ENCODE results near the gene RBP3.

RBP3 gene

GRCh38 chr10:47401210-47401609 is 53.0 kb downstream of the RBP3 start:
- DNase-seq (ENCODE audit: low read depth in 2 of 2), result no peak

DNA sequence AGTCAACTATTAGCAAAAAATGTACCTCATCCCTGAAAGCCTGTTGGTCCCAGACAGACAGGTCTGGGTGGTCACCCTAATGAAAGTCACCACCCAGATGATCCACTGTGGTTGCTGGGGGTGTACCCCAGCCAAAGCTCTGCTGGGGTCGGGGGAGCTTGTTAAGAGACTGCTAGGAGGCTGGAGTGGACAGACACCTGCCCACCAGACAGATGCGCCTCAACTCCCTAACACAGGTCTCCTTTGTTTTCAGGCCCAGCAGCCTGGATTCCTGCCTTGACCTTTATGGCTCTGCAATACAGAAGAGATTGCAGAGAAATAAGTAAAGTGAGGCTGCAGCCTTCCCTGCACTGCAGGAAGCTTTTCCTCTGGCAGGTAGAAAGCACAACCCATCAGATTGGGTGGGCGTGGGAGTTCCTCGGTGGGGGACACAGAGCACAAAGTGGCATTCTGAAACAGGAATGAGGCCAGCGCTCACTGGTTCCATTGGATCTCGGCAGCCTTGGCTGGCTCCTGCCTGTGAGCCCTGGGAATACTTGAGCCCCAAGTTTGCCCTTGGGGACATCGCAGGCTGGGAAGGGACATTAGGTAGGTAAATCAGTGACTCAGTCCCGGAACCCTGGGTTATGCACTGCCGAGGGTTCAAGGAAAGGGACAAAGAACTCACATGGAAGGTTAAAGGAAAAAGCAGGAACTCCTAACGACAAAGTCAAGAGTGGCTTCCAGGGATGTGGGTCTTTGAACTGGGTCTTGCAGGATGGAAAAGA is 53.9 kb downstream of the RBP3 start:
- no peak for DNase-seq (ENCODE audit: low read depth in 2 of 2)

GRCh38 chr10:47402641-47403301 is 54.6 kb downstream of the RBP3 start:
- DNase-seq (ENCODE audit: low read depth in 2 of 2), result no peak

DNA sequence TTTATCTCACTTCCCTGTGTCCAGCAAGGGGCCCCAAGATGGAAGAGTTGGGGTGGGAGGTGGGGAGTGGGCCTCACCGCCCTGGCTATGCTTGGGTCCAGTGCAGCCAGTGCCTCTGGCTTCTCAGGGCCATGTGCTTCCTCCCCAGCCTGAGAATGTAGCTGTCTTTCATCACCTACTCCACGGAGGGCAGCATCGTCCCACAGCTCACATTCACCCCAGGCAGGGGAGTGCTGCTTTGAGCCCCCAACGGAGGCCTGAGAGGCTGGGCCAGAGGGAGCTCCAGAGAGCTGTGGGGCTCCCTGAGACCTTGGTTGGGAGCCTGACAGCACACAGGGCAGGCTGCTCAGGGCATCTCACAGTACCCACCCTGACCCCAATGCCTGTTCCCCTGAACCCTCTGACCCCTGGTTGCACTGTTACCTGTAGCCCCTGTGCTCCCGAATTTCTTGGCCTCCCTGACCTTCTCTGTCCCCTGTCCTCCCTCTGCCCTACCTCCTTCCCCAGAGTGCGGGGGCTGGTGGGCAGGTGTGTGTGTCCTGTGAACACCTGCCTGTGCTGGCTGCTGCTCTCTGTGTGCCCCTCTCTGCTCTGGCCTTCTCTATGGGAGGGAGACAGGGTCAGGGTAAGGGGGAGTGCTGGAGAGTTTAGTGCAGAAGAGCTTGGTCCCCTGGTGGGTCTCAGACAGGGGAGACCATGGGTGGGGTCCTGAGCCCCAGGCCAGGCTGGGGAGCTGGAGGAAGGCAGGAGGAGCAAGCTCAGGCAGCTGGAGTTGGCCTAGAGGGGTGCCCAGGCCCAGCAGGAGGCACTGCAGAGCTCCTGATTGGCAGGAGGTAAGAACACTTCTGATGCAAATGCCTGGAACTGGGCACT is 55.5 kb downstream of the RBP3 start:
- no peak for DNase-seq (ENCODE audit: low read depth in 2 of 2)

DNA sequence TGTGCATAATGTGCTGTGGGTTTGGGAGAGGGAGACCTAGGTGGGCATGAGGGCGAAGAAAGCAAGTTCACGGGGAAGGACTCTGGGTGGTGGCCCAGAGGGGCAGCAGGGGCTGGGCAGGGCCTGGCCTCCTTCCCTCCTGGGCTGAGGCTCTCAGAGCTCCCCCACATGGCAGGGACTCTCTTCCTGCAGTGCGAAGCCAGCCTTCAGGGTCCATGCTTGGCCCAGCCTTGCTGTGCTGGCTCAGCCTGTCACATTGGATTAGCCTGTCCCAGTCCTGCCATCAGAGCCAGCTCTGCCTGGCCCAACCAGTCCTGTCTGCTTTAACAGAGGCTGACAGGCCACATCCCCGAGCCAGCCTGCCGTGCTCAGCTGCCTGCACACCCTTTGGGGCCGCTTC is 56.3 kb downstream of the RBP3 start:
- no peak for DNase-seq (ENCODE audit: low read depth in 2 of 2)

DNA sequence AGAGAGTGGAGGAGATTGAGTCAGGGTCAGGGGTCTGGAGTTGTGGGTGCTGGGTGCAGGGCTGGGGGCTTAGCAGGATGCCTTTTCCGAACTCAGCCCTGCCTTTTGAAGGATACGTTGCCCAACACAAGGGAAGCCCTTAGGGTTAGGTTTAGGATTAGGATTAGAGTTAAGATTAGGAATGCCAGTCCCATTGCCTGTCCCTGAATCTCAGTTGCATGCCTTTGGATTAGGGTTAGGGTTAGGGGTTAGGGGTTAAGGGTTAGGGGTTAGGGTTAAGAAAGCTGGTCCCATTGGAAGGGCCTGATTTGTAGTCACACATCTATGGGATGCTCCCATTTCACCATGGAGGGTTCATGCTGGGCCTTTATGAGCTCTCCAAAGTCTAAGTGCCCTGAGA is 56.8 kb downstream of the RBP3 start:
- DNase-seq (ENCODE audit: low read depth in 2 of 2), result no peak

- DNase-seq (ENCODE audit: low read depth in 2 of 2), result no peak
Observed at GRCh38 chr10:47405857-47406547, 57.8 kb downstream of the RBP3 start.

DNA sequence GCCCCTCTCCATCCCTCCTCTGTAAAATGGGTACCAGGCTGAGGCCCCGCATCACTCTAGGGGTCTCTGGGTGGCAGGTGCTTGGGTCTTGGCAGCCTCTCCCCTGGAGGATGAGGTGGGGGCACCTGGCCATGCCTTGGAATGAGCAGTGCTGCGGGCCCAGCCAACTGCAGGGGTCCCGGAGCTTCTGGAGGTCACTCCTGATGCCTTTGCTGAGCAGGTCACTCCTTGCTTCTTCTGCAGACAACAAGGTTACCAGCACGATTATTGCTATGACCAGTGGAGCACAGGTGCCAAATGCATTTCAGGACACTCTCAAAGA is 58.3 kb downstream of the RBP3 start:
- no peak for DNase-seq (ENCODE audit: low read depth in 2 of 2)

- DNase-seq (ENCODE audit: low read depth in 2 of 2), result no peak
Observed at GRCh38 chr10:47406870-47407691, 58.9 kb downstream of the RBP3 start.
